HepG2 (cell line): Measurements from ENCODE around the gene MIOS. TPM values are rescaled to one million over a fixed set of nuclear protein-coding genes. Genes with fewer than 3 reads are reported as not detected.

Experiments used
- HNF1A ChIP-seq, 2 experiments: sonication (generic) in 1 of 2; formaldehyde crosslinking in 1 of 2; IDR thresholded peaks; 2 replicates each; pipeline versions ENCODE4 v1.4.0 to v1.6.1; 2016 to 2020; ENCODE audit warnings: borderline replicate concordance in 1 of 2, low read depth in 1 of 2, mild to moderate bottlenecking in 1 of 2, missing genetic modification reagents in 1 of 2
- MTERF4 ChIP-seq: sonication (generic); formaldehyde crosslinking; IDR thresholded peaks from 2 replicates; pipeline ENCODE4 v1.8.0; 2023; ENCODE audit warnings: mild to moderate bottlenecking, missing genetic modification reagents
- TOE1 ChIP-seq: sonication (generic); formaldehyde crosslinking; IDR thresholded peaks from 2 replicates; pipeline ENCODE4 v1.4.0; 2020; ENCODE audit warnings: mild to moderate bottlenecking, missing genetic modification reagents
- ZBTB7B ChIP-seq: sonication (generic); formaldehyde crosslinking; IDR thresholded peaks from 2 replicates; pipeline ENCODE4 v1.4.0; 2020; ENCODE audit warnings: missing genetic modification reagents
- ZNF260 ChIP-seq: sonication (generic); formaldehyde crosslinking; IDR thresholded peaks from 2 replicates; pipeline ENCODE4 v1.4.0; 2020; ENCODE audit warnings: missing genetic modification reagents, low read depth, mild to moderate bottlenecking, borderline replicate concordance
- polyA plus RNA-seq, 8 experiments: library from polyadenylated mRNA; depleted of rRNA in 3 of 8; stranded (reverse) in 7 of 8; unstranded in 1 of 8; fragments of >200 nt; fragmentation: Illumina TruSeq in 4 of 8; extraction: Trizol in 4 of 8; gene quantifications; 2 replicates each; pipeline versions ENCODE4 v1.2.1 to v1.2.3, GENCODE V29; 2011 to 2016; ENCODE audit warnings: low read depth in 4 of 8, missing spikeins in 1 of 8, mixed read lengths in 1 of 8; ENCODE audit not compliant: insufficient read depth in 1 of 8
- total RNA-seq, 5 experiments: library from RNA; depleted of rRNA; stranded (reverse); fragments of >200 nt; fragmentation: Illumina TruSeq; extraction: Trizol; gene quantifications; 2 replicates each; pipeline ENCODE4 v1.2.3, GENCODE V29; 2016; ENCODE audit warnings: low read depth in 1 of 5

MIOS gene
- total and polyA plus RNA-seq, 2 of the 13 experiments (the other 11 are each of a cell fraction or from before 2014, with no cell fraction given): 15.2 to 33.5 TPM

- TF ChIP-seq HNF1A (IDR thresholded peaks at IDR 0.05; ENCODE audit: low read depth) (peak; percentile 63), HNF1A (CRISPR knock-in tag; IDR thresholded peaks at IDR 0.05; ENCODE audit: borderline replicate concordance) (no peak), ZBTB7B (CRISPR knock-in tag) (0 out of 2 replicates have a peak, but pooled peaks have one; percentile 8), ZNF260 (CRISPR knock-in tag) (no peak), MTERF4 (CRISPR knock-in tag) (peak; percentile 29; the same call in 1 of the 2 replicates), TOE1 (CRISPR knock-in tag) (no peak)
Measured at GRCh38 chr7:7565746-7566650, 686 bp upstream of the MIOS start (continued).
